ENCODE data around the gene BRD9.
"Not testable (repeated sequence)": the region's sequence is repeated elsewhere in the genome, so short reads cannot be mapped to it uniquely, and the experiment has no call there.

BRD9 gene

DNA sequence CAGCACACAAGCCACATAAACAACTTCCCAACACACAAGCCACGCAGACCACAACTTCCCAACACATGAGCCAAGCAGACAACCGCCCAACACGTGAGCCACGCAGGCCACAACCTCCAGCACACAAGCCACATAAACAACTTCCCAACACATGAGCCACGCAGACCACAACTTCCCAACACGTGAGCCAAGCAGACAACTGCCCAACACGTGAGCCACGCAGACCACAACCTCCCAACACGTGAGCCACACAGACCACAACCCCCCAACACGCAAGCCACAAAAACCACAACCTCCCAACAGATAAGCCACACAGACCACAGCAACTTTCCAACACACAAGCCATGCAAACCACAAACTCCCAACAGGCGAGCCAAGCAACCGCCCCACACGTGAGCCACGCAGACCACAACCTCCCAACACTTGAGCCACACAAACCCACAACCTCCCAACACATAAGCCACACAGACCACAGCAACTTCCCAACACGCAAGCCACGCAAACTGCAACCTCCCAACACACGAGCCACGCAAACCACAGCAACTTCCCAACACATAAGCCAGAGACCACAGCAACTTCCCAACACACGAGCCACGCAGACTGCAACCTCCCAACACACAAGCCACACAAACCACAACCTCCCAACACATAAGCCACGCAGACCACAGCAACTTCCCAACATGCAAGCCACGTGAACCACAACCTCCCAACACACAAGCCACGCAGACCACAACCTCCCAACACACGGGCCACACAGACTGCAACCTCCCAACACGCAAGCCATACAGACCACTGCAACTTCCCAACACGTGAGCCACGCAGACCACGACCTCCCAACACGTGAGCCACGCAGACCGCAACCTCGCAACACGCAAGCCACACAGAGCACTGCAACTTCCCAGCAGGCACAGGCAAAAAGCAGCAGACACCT is 10.1 kb downstream of the BRD9 start:
- TF ChIP-seq, protein P1, sequence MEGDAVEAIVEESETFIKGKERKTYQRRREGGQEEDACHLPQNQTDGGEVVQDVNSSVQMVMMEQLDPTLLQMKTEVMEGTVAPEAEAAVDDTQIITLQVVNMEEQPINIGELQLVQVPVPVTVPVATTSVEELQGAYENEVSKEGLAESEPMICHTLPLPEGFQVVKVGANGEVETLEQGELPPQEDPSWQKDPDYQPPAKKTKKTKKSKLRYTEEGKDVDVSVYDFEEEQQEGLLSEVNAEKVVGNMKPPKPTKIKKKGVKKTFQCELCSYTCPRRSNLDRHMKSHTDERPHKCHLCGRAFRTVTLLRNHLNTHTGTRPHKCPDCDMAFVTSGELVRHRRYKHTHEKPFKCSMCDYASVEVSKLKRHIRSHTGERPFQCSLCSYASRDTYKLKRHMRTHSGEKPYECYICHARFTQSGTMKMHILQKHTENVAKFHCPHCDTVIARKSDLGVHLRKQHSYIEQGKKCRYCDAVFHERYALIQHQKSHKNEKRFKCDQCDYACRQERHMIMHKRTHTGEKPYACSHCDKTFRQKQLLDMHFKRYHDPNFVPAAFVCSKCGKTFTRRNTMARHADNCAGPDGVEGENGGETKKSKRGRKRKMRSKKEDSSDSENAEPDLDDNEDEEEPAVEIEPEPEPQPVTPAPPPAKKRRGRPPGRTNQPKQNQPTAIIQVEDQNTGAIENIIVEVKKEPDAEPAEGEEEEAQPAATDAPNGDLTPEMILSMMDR (IDR thresholded peaks at IDR 0.05; ENCODE audit: insufficient read depth, low read length, poor library complexity, severe bottlenecking): no peak
- Histone ChIP-seq H3K4me3 (replicated peaks; ENCODE audit: low read depth, low read length) (no peak overlapping the region), H3K36me3 (ENCODE audit: control insufficient read depth, insufficient read depth, low read length) (peaks cover 51% of the 10 kb centered on the region), H3K27me3 (replicated peaks; ENCODE audit: control insufficient read depth, insufficient read depth, low read length) (no peaks in the 10 kb centered on the region)
- no peak for DNase-seq (ENCODE audit: extremely low read depth, insufficient read length)

DNA sequence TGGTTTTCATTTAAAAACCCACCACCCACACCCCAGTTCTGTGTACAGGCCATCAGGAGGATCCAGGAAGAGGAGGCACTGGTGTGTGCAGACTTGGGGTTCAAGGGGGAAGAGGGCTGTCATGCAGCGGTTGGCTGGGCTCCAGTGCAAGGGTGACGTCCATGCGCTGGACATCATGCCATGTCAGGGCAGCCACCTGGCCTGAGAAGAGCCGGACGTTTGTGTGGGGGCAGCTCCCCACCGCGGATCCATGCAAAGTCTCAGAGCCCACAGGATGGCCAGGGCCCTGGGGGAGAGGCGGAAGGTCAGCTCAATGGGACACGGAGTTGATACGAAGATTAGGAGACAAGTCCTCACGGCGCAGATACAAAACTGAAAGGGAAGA is 11.1 kb downstream of the BRD9 start:
- no peaks in the 10 kb centered on the region for H3K27me3 ChIP-seq (replicated peaks; ENCODE audit: control insufficient read depth, insufficient read depth, low read length)
- no peak for DNase-seq (ENCODE audit: extremely low read depth, insufficient read length)
- no peak overlapping the region for H3K4me3 ChIP-seq (replicated peaks; ENCODE audit: low read depth, low read length)
- peaks cover 47% of the 10 kb centered on the region for H3K36me3 ChIP-seq (ENCODE audit: control insufficient read depth, insufficient read depth, low read length)
- TF ChIP-seq, protein P1 (IDR thresholded peaks at IDR 0.05; ENCODE audit: insufficient read depth, low read length, poor library complexity, severe bottlenecking): no peak

DNA sequence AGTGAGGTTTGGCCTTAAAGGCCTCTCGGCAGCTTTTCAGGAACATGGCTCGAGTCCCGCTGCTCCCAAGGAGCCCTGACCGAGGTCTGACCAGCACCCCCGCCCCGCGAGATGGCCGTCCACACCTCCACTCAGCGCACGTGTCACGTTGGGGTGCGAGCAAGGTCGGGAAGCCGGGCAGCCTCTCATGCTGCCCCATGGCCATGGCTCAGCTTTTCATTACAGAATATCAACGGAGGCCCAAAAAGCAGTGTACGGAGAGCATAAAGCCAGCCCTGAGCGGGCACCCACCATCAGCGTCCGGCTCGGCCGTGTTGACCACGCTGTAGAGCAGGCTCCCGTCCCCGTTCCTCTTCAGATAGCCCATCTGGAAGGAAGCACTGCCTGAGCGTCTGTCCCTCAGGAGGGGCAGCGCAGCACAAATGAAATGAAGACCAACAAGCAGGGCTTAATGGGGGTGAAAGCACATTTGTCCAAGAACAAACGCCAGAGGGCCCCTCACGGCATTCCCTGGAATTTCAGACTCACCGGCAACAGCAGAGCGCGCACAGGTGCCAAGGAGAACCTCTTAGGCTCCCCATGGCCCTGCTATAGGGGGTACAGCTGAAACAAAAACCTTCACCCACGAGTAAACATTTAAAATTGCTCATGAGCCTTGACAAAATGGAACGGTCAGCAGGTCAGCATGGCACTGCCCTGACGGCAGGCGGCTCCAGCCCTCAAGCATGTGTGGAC is 11.6 kb downstream of the BRD9 start:
- TF ChIP-seq, protein P1 (IDR thresholded peaks at IDR 0.05; ENCODE audit: insufficient read depth, low read length, poor library complexity, severe bottlenecking): no peak
- Histone ChIP-seq H3K36me3 (ENCODE audit: control insufficient read depth, insufficient read depth, low read length) (peaks cover 43% of the 10 kb centered on the region), H3K4me3 (replicated peaks; ENCODE audit: low read depth, low read length) (no peak overlapping the region), H3K27me3 (replicated peaks; ENCODE audit: control insufficient read depth, insufficient read depth, low read length) (no peaks in the 10 kb centered on the region)
- DNase-seq (ENCODE audit: extremely low read depth, insufficient read length): no peak

DNA sequence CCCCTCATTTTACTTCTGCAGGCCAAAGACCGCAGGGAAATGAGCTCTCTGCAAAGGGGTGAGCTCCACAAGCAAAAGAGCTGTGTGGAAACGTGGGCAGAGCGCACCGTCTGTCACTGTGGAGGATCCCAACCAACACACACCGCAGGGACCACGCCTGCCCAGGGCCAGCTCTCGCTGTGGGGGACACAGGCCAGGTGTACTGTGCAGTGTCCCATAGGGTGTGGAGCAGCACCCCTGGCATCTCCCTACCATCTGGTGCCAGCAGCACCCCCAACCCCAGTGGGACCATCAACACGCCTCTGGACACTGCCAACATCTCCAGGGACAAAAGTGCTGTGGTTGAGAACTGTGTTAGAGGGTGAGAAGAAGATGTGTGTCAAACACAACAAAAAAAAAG is 13.9 kb downstream of the BRD9 start:
- peaks cover 32% of the 10 kb centered on the region for H3K36me3 ChIP-seq (ENCODE audit: control insufficient read depth, insufficient read depth, low read length)
- H3K27me3 ChIP-seq (replicated peaks; ENCODE audit: control insufficient read depth, insufficient read depth, low read length); DNase-seq (ENCODE audit: extremely low read depth, insufficient read length); H3K4me3 ChIP-seq (replicated peaks; ENCODE audit: low read depth, low read length): not testable (repeated sequence)

DNA sequence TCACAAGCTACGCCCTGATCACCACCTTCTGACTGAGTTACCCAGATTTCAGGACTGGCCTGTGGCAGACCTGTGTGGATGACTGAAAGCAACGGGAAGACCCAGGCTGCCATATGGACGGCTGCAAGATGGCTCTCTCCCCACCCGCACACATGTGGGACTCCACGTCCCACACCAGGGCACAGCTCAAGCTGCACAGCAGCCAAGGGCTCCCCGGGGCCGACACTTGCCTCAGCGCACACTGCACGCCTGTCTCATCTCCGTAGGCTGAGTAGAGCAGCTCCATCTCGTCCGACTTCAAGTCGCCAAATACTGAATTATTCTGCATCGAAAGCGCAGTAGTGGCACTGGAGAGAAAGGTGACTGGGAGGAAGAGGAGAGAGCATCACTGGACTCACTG is 14.5 kb downstream of the BRD9 start:
- TF ChIP-seq, protein P1 (IDR thresholded peaks at IDR 0.05; ENCODE audit: insufficient read depth, low read length, poor library complexity, severe bottlenecking): no peak
- Histone ChIP-seq H3K4me3 (replicated peaks; ENCODE audit: low read depth, low read length) (no peak overlapping the region), H3K36me3 (ENCODE audit: control insufficient read depth, insufficient read depth, low read length) (peaks cover 28% of the 10 kb centered on the region), H3K27me3 (replicated peaks; ENCODE audit: control insufficient read depth, insufficient read depth, low read length) (no peaks in the 10 kb centered on the region)
- DNase-seq (ENCODE audit: extremely low read depth, insufficient read length): no peak

Data from GM06990 (cell line).